NCI-H2107 treated with DMSO at 0.1 percent for 48 hours (cell line): ENCODE results near the gene TNIK.

Source experiments
- DNase-seq: peaks from one replicate; lab custom pipeline; 2025; ENCODE audit not compliant: unreplicated experiment; lab: John Stamatoyannopoulos, UW

Gene TNIK

DNA sequence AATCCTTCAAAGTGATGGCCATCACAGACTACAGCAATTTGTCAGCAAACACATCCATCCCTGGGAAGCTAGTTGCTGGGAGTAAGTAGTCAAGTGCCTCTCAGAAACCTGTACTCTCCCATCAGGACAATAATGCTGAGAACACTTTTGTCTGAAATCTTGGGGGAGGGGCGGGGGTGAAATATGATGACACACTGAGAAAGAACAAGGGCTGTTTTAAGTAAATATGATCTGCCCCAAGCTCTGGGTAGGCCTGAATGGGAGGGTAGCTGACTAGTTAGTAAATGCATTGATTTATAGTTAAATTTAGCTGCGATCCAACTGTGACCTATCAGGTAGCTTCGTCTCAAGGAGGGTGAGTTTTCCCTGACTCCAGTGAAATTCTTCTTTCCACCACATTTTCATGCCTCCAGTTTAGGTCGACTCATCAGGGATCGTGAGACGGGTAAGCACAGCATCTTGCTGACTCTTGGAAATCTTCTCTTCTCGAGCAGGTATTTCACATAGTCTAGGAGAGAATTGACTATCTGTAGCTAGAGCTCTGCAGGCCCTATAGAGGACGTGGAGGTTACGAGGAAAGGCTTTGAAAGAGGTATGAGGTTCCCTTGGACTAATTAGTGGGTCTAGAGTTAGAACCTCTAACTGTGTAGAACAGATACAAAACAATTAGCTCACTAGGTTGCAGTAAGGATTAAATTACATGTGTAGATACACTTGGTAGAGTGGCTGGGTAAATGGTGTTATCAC, 220.3 kb downstream of the TNIK start:
- peak; percentile 99 for DNase-seq

GRCh38 chr3:171237009-171237385, 223.2 kb downstream of the TNIK start:
- no peak for DNase-seq

GRCh38 chr3:171236265-171237008, 223.8 kb downstream of the TNIK start:
- no peak for DNase-seq

DNA sequence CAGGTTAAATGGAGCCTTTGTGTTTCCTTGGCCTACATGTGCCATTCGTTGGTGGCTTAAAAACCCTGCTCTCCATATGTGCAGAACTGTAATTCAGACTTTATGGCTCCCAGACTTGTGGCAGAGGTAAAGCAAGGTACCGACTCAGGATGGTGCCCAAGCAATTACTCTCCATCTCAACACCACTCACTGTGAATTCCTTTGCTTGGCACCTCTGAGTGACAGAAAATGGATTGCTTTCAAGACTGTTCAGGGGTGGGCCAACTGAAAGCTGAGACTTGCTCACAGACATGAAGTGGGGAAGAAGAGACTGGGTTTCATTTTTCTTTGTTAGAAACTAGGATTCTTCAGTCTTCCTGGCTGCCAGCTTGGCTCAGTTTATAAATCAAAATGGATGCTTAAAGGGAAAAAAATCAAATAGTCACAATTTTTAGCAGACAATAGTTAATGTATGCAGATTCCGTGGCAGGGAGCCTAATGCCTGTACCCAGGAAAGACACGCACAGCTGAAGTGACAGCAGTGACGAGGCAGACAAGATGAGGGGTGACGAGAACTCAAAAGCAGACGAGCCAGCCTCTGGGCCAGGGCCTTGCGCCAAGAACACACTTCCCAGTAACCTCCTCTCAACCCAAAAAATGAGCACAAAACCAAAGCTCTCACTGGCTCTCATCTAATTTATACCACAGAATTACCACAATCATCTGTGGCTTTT, 225.8 kb downstream of the TNIK start:
- DNase-seq = no peak

GRCh38 chr3:171231361-171231760, 228.8 kb downstream of the TNIK start:
- no peak for DNase-seq

- DNase-seq = no peak
These were observed 229.3 kb downstream of the TNIK start for GRCh38 chr3:171230865-171231264.

DNA sequence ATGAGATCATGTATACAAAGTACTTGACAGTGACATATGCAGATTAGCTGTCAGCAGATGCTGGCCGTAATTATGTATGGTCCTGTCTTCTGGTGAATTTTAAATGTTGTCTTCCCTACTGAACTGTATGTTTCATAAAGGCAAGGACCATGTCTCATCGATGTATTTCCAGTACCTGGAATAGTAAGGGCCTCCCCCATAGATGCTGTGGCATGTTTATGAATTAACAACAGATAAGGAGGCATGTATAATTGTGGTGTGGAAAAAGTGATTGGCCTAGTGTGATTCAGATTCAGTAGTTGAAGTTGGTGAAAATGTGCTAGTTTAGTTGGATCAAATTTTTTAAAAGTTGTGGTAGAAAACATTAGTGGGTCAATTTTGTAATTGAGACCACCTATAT, 231.0 kb downstream of the TNIK start:
- DNase-seq = no peak

DNA sequence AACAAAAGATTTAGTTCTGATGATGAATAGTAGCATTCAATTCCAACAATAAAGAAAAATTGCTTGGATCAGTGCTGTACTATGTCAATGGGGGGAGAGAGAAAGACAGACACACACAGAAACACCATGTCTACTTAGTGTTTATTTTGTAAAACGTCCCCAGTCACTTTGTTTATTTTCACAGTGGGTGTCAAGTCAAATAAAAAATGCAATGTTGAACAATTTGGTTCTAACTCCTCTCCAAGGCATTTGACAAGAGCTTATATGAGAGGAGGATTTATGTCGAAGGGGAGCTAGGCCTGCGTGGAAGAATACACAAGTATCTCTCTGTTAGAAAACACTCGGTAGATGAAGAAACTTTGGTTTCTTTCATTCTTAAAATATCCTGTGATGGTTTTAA, 232.0 kb downstream of the TNIK start:
- no peak for DNase-seq

DNA sequence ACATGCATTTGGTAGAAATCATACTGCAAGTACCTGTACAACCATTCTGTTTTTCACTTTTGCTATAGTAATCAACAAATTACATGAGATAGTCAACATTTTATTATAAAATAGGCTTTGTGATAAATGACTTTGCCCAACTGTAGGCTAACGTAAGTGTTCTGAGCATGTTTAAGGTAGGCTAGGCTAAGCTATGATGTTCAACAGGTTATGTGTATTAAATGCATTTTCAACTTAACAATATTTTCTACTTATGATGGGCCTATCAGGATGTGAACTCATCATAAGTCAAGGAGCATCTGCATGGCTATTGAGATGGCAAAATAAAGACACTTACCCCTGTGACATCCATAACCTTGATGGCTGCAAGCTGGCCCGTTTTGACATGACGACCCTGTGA, 232.4 kb downstream of the TNIK start:
- no peak for DNase-seq

DNA sequence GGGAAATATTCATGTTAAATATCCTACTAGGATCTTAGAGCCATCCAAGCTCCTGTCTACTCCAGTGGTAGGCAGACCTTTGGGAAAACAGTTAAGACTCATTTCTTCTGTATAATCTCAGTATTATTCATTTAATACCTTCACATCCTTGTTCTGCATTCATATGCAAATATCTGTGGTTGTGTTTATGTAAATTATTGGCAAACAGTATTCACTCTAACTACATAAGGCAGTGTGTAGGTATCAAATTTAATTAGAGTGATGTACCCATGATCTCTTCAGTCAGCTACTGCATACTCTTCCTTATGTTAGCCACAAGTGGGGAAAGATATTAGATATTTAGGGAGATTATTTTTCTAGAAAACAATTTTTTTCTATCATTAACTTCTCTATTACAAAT, 232.8 kb downstream of the TNIK start:
- no peak for DNase-seq

- DNase-seq = no peak
These were observed 233.4 kb downstream of the TNIK start for GRCh38 chr3:171226794-171227193.

GRCh38 chr3:171225708-171226107, 234.5 kb downstream of the TNIK start:
- peak; percentile 88 for DNase-seq

GRCh38 chr3:171225165-171225564, 235.0 kb downstream of the TNIK start:
- DNase-seq = no peak

- no peak for DNase-seq
These were observed 236.8 kb downstream of the TNIK start for GRCh38 chr3:171223396-171223795.

DNA sequence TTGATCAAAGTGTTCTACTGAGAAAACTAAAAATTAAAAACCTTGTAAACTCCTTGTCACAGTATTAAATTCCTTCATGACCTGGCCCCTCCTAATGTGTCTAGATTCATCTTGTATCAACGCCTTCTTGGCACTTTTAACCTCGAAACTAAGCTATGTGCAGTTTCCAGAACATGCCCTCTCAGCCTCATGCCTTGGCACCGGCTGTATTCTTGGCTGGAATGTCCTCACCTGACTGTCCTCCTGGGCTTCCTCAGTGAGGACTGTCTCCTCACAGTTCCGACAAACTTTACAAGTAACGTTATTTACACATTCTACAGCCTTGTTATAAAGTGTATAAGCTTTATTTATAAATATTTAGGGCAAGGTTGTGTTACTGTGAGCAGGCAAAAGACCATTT, 237.2 kb downstream of the TNIK start:
- DNase-seq = no peak

- no peak for DNase-seq
These were observed 238.6 kb downstream of the TNIK start for GRCh38 chr3:171221597-171221996.

DNA sequence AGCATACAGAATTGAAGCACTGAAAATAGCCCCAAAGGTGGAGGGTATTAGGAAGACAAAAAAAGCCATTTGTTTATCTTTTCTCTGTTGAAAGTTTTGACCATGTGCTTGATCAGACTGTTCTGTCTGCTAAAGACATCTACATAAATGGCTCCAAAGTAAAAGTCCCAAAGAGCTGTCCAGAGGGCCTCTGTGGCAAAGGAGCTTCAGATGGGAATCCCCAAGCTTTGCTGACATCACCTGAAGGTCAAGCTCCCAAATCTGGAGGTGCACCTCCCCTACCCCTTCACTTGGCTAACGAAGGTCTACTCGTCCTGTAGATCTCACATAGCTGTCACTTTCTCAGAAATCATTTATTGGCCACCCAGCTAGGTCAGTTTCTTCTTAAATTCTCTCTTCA, 239.1 kb downstream of the TNIK start:
- no peak for DNase-seq

DNA sequence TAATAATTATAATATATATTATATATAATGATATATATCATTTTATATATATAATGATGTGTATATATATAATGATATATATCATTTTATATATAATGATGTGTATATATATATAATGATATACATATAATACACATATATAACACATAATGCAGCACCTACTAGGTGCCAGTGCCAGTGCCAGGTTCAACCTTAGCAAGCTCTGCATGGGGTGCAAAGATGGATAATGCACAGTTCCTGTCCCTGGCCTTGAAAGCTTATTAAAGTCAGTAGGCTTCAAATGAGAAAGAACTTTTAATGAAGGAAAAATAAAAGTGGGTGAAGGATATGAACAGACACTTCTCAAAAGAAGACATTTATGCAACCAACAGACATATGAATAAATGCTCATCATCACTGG, 240.9 kb downstream of the TNIK start:
- no peak for DNase-seq

DNA sequence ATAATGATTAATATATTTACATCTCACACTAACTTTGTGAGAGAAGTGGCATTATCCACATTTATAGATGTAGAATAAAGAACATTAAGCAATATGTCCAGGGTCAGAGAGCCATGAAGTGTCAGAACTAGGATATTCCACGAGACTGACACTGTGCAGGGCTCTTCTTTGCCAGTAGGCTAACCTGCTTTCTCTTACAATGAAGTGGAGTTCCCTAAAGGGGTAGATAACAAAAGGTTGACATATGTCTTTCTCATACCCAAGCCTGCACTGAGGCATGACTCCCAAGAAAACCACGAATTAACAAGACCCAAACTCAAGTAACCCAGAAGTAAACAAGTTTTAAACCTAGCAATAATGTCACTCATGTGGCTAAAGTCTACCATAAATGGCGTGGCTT, 242.1 kb downstream of the TNIK start:
- DNase-seq = no peak

DNA sequence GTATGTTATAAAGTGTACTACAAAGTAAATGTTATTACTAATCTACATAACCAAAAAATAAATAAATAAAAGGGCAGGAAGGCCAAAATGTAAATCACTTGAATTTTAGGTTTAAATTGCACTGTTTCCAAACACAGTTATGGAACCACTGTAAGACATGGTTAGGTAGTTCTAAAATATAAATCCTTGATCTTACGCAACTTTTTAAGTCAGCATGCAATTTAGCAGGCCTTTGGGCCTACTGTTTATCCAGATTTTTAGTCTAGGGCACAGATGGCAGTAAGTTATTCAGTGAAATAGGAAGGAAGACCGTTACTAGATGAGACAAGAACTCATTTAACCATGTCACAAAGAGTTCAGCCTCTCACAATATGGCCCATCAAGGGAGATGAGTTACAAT, 246.3 kb downstream of the TNIK start:
- DNase-seq = no peak

GRCh38 chr3:171213178-171213577, 247.0 kb downstream of the TNIK start:
- no peak for DNase-seq

- DNase-seq = no peak
These were observed 247.6 kb downstream of the TNIK start for GRCh38 chr3:171212648-171213047.
